Urinary bladder (tissue), 4 donors: ENCODE measurements around the gene AGO1. TPM values are rescaled to one million over a fixed set of nuclear protein-coding genes. Genes with fewer than 3 reads are reported as not detected.
A peak's percentile ranks its signal among the peaks of the same experiment; 100 is the strongest.

Experiments used
- DNase-seq: peaks from one replicate; pipeline ENCODE4 v3.0.0-alpha.2; 2015; ENCODE audit errors: extremely low spot score
- H3K27ac ChIP-seq: one replicate; pipeline ENCODE4 v1.5.1; 2013; ENCODE audit warnings: low read depth, mild to moderate bottlenecking, moderate library complexity
- H3K36me3 ChIP-seq: one replicate; pipeline ENCODE4 v1.6.1; 2013; ENCODE audit warnings: mild to moderate bottlenecking, moderate library complexity; ENCODE audit not compliant: insufficient read depth
- H3K4me1 ChIP-seq: one replicate; pipeline ENCODE4 v1.6.1; 2013; ENCODE audit warnings: mild to moderate bottlenecking, moderate library complexity; ENCODE audit not compliant: insufficient read depth
- H3K4me3 ChIP-seq: one replicate; pipeline ENCODE4 v1.5.1; 2013; ENCODE audit warnings: low read depth, low read length
- WGBS: extraction: QIAGEN DNeasy Blood & Tissue Kit; methylation state at CpG from one replicate; pipeline ENCODE4 v1.1.7; 2013; 5-methylcytosine and 5-hydroxymethylcytosine counted together
- polyA plus RNA-seq: library from polyadenylated mRNA; stranded (reverse); fragments of 200-250 nt; gene quantifications from one replicate; pipeline ENCODE4 v1.2.3, GENCODE V29; 2013
- total RNA-seq: library from RNA; depleted of rRNA; stranded (reverse); fragments of >200 nt; gene quantifications from one replicate; pipeline ENCODE4 v1.2.3, GENCODE V29; 2014
- donor health status: healthy with polysubstance abuse.
- donor health status: healthy.

The AGO1 gene
- total and polyA plus RNA-seq, 2 donors: 9.4 to 10.6 TPM

- no peak for DNase-seq
- no peak overlapping the region for H3K27ac ChIP-seq
- H3K4me3 ChIP-seq: no peak overlapping the region
- peaks cover 4% of the 10 kb centered on the region for H3K36me3 ChIP-seq
- WGBS: 95% methylated on average over 2 of the region's 2 CpGs
- no peaks in the 10 kb centered on the region for H3K4me1 ChIP-seq
These were observed 19.7 kb downstream of the AGO1 start for GRCh38 chr1:35902671-35903070.

- Histone ChIP-seq H3K4me3 (no peak overlapping the region), H3K36me3 (peaks cover 2% of the 10 kb centered on the region), H3K4me1 (no peaks in the 10 kb centered on the region), H3K27ac (no peak overlapping the region)
- WGBS: 88% methylated on average over 1 of the region's 1 CpG
- no peak for DNase-seq
These were observed 31.7 kb downstream of the AGO1 start for GRCh38 chr1:35914717-35915116.

GRCh38 chr1:35915693-35916092 lies 32.7 kb downstream of the AGO1 start:
- H3K4me1 ChIP-seq: no peaks in the 10 kb centered on the region
- H3K4me3 ChIP-seq: no peak overlapping the region
- WGBS: 44% methylated on average over 2 of the region's 2 CpGs
- no peak overlapping the region for H3K27ac ChIP-seq
- no peak for DNase-seq
- H3K36me3 ChIP-seq: peaks cover 3% of the 10 kb centered on the region

- Histone ChIP-seq H3K4me1 (no peaks in the 10 kb centered on the region), H3K4me3 (no peak overlapping the region), H3K27ac (no peak overlapping the region), H3K36me3 (peaks cover 3% of the 10 kb centered on the region)
- DNase-seq: no peak
These were observed 40.8 kb downstream of the AGO1 start for GRCh38 chr1:35923791-35924221.

- Histone ChIP-seq H3K27ac (no peak overlapping the region), H3K36me3 (no peaks in the 10 kb centered on the region), H3K4me1 (no peaks in the 10 kb centered on the region), H3K4me3 (no peak overlapping the region)
- DNase-seq: no peak
- WGBS: 86% methylated on average over 1 of the region's 1 CpG
These were observed 41.8 kb downstream of the AGO1 start for GRCh38 chr1:35924838-35925237.

GRCh38 chr1:35925741-35926140 lies 42.7 kb downstream of the AGO1 start:
- no peak overlapping the region for H3K27ac ChIP-seq
- H3K4me3 ChIP-seq: no peak overlapping the region
- DNase-seq: no peak
- WGBS: 33% methylated on average over 4 of the region's 4 CpGs
- H3K36me3 ChIP-seq: no peaks in the 10 kb centered on the region
- no peaks in the 10 kb centered on the region for H3K4me1 ChIP-seq

- Histone ChIP-seq H3K4me1 (no peaks in the 10 kb centered on the region), H3K4me3 (no peak overlapping the region), H3K36me3 (no peaks in the 10 kb centered on the region), H3K27ac (no peak overlapping the region)
- no peak for DNase-seq
- 63% methylated on average over 3 of the region's 3 CpGs for WGBS
These were observed 44.5 kb downstream of the AGO1 start for GRCh38 chr1:35927472-35927871.

GRCh38 chr1:35929730-35930592 lies 47.0 kb downstream of the AGO1 start:
- 1% methylated on average over 15 of the region's 15 CpGs for WGBS
- Histone ChIP-seq H3K4me1 (no peaks in the 10 kb centered on the region), H3K27ac (peak overlapping the region; percentile 99), H3K4me3 (peak overlapping the region; percentile 74), H3K36me3 (no peaks in the 10 kb centered on the region)
- no peak for DNase-seq

- no peak for DNase-seq
- WGBS: under 1% methylated on average over 112 of the region's 112 CpGs
- H3K4me1 ChIP-seq: no peaks in the 10 kb centered on the region
- peak within 1 kb of the TSS; percentile 74 for H3K4me3 ChIP-seq
- H3K36me3 ChIP-seq: no peaks in the 10 kb centered on the region
- peak within 1 kb of the TSS; percentile 99 for H3K27ac ChIP-seq
These were observed 47.8 kb downstream of the AGO1 start, which contains the start of gene AGO3 for GRCh38 chr1:35930593-35931445. Gene AGO3 (plus strand): TSS chr1:35931105. CDS start chr1:35931427, 322 bp downstream.

- no peak for DNase-seq
- Histone ChIP-seq H3K36me3 (no peaks in the 10 kb centered on the region), H3K4me3 (peak overlapping the region; percentile 74), H3K4me1 (no peaks in the 10 kb centered on the region), H3K27ac (peak overlapping the region; percentile 99)
- under 1% methylated on average over 28 of the region's 28 CpGs for WGBS
These were observed 48.6 kb downstream of the AGO1 start for GRCh38 chr1:35931446-35932157.

- no peak for DNase-seq
- WGBS: 44% methylated on average over 7 of the region's 7 CpGs
- H3K27ac ChIP-seq: no peak overlapping the region
These were observed 49.2 kb downstream of the AGO1 start for GRCh38 chr1:35932158-35932636.

GRCh38 chr1:35932941-35933340 lies 49.9 kb downstream of the AGO1 start:
- H3K4me1 ChIP-seq: no peaks in the 10 kb centered on the region
- no peak overlapping the region for H3K27ac ChIP-seq
- DNase-seq: no peak
- no peaks in the 10 kb centered on the region for H3K36me3 ChIP-seq
- no peak overlapping the region for H3K4me3 ChIP-seq

More at GRCh38 chr1:35932158-35932636, 49.2 kb downstream of the AGO1 start:
- Histone ChIP-seq H3K36me3 (no peaks in the 10 kb centered on the region), H3K4me1 (no peaks in the 10 kb centered on the region), H3K4me3 (peak overlapping the region; percentile 74)
